Effector CD8-positive, alpha-beta T cell (primary cell): Measurements from ENCODE around the gene OGDH.
"Not testable (repeated sequence)": the region's sequence is repeated elsewhere in the genome, so short reads cannot be mapped to it uniquely, and the experiment has no call there.

Source experiments
- DNase-seq: peaks from one replicate; lab custom pipeline; 2025; lab: John Stamatoyannopoulos, UW

OGDH gene

GRCh38 chr7:44706788-44707557 lies 100.5 kb downstream of the OGDH start:
- DNase-seq: no peak

- DNase-seq: no peak
These were observed 101.3 kb downstream of the OGDH start for GRCh38 chr7:44707558-44708230.

- DNase-seq: no peak
These were observed 102.8 kb downstream of the OGDH start for GRCh38 chr7:44709011-44709915.

- no peak for DNase-seq
These were observed 103.6 kb downstream of the OGDH start for GRCh38 chr7:44709945-44710596.

GRCh38 chr7:44711528-44711927 lies 105.1 kb downstream of the OGDH start:
- DNase-seq: no peak

- DNase-seq: no peak
These were observed 105.6 kb downstream of the OGDH start for GRCh38 chr7:44712012-44712411.

- no peak for DNase-seq
These were observed 106.7 kb downstream of the OGDH start for GRCh38 chr7:44713141-44713540.

- DNase-seq: no peak
These were observed 107.4 kb downstream of the OGDH start for GRCh38 chr7:44713680-44714335.

GRCh38 chr7:44716205-44716604 lies 109.8 kb downstream of the OGDH start:
- DNase-seq: no peak

- DNase-seq: no peak
These were observed 113.9 kb downstream of the OGDH start for GRCh38 chr7:44720301-44720700.

GRCh38 chr7:44724276-44724675 lies 117.8 kb downstream of the OGDH start:
- DNase-seq: no peak

- not testable (repeated sequence) for DNase-seq
These were observed 119.8 kb downstream of the OGDH start for GRCh38 chr7:44726250-44726649.

GRCh38 chr7:44727158-44727936 lies 120.9 kb downstream of the OGDH start:
- no peak for DNase-seq

GRCh38 chr7:44727937-44728262 lies 121.5 kb downstream of the OGDH start:
- no peak for DNase-seq

GRCh38 chr7:44729949-44730590 lies 123.6 kb downstream of the OGDH start:
- DNase-seq: no peak

GRCh38 chr7:44732971-44733370 lies 126.5 kb downstream of the OGDH start:
- not testable (repeated sequence) for DNase-seq

- DNase-seq: no peak
These were observed 127.5 kb downstream of the OGDH start for GRCh38 chr7:44733708-44734481.

- no peak for DNase-seq
These were observed 129.2 kb downstream of the OGDH start for GRCh38 chr7:44735403-44736165.

GRCh38 chr7:44736896-44737295 lies 130.5 kb downstream of the OGDH start:
- DNase-seq: no peak
